Trophoblast cell (in vitro differentiated cells and primary cell): ENCODE results near the gene SDC3.
A peak's percentile ranks its signal among the peaks of the same experiment; 100 is the strongest.

ENCODE experiments used
- DNase-seq, 2 donors: peaks; one replicate each; pipeline ENCODE4 v3.0.0-alpha.2; 2016
- H2AFZ ChIP-seq: 2 replicates; pipeline ENCODE4 v1.6.1; 2013; ENCODE audit warnings: low read length, moderate library complexity, mild to moderate bottlenecking; ENCODE audit not compliant: insufficient read depth, poor library complexity
- H2AK5ac ChIP-seq: 2 replicates; pipeline ENCODE4 v1.6.1; 2013; ENCODE audit warnings: mild to moderate bottlenecking, low read length
- H2BK120ac ChIP-seq: 2 replicates; pipeline ENCODE4 v1.6.1; 2013; ENCODE audit warnings: low read length, mild to moderate bottlenecking, moderate library complexity; ENCODE audit not compliant: insufficient read depth, poor library complexity
- H2BK12ac ChIP-seq: 2 replicates; pipeline ENCODE4 v1.6.1; 2013; ENCODE audit warnings: mild to moderate bottlenecking, low read length, moderate library complexity
- H2BK5ac ChIP-seq: 2 replicates; pipeline ENCODE4 v1.6.1; 2013; ENCODE audit warnings: low read length, low read depth, moderate library complexity, mild to moderate bottlenecking; ENCODE audit not compliant: poor library complexity
- H3K14ac ChIP-seq: 2 replicates; pipeline ENCODE4 v1.6.1; 2013; ENCODE audit warnings: mild to moderate bottlenecking, low read length
- H3K18ac ChIP-seq: 2 replicates; pipeline ENCODE4 v1.6.1; 2013; ENCODE audit warnings: mild to moderate bottlenecking, low read length
- H3K23ac ChIP-seq: 2 replicates; pipeline ENCODE4 v1.6.1; 2013; ENCODE audit warnings: low read length
- H3K27ac ChIP-seq: 2 replicates; pipeline ENCODE4 v1.5.1; 2013; ENCODE audit warnings: low read depth, mild to moderate bottlenecking, inconsistent platforms, low read length, moderate library complexity
- H3K27me3 ChIP-seq: 2 replicates; pipeline ENCODE4 v1.6.1; 2013; ENCODE audit warnings: inconsistent platforms, mild to moderate bottlenecking, low read length, moderate library complexity; ENCODE audit not compliant: insufficient read depth
- H3K36me3 ChIP-seq, 2 experiments: 1 replicate in 1 of 2; 2 replicates in 1 of 2; pipeline ENCODE4 v1.6.1; 2013; ENCODE audit warnings: low read length in 2 of 2, mild to moderate bottlenecking in 2 of 2, moderate library complexity in 1 of 2; ENCODE audit not compliant: insufficient read depth in 2 of 2, control insufficient read depth in 1 of 2
- H3K4ac ChIP-seq: 2 replicates; pipeline ENCODE4 v1.6.1; 2013; ENCODE audit warnings: low read depth, mild to moderate bottlenecking, low read length, moderate library complexity
- H3K4me1 ChIP-seq, 2 experiments: 1 replicate in 1 of 2; 2 replicates in 1 of 2; pipeline ENCODE4 v1.6.1; 2013; ENCODE audit warnings: low read length in 2 of 2, mild to moderate bottlenecking in 2 of 2, moderate library complexity in 1 of 2; ENCODE audit not compliant: insufficient read depth in 2 of 2, control insufficient read depth in 1 of 2
- H3K4me2 ChIP-seq: 2 replicates; pipeline ENCODE4 v1.6.1; 2013; ENCODE audit warnings: inconsistent platforms, mild to moderate bottlenecking, low read length, moderate library complexity
- H3K4me3 ChIP-seq: 2 replicates; pipeline ENCODE4 v1.5.1; 2013; ENCODE audit warnings: mild to moderate bottlenecking, low read depth, low read length, inconsistent platforms
- H3K79me1 ChIP-seq: one replicate; pipeline ENCODE4 v1.6.1; 2013; ENCODE audit warnings: low read length
- H3K79me2 ChIP-seq: 2 replicates; pipeline ENCODE4 v1.6.1; 2013; ENCODE audit warnings: low read length, mild to moderate bottlenecking; ENCODE audit not compliant: control insufficient read depth, insufficient read depth, poor library complexity
- H3K9ac ChIP-seq: 2 replicates; pipeline ENCODE4 v1.6.1; 2013; ENCODE audit warnings: mild to moderate bottlenecking, low read length
- H3K9me3 ChIP-seq: 2 replicates; pipeline ENCODE4 v1.6.1; 2013; ENCODE audit warnings: low read depth, mild to moderate bottlenecking, control low read depth, inconsistent platforms, low read length; ENCODE audit not compliant: insufficient read depth
- H4K12ac ChIP-seq: 2 replicates; pipeline ENCODE4 v1.6.1; 2013; ENCODE audit warnings: low read depth, mild to moderate bottlenecking, low read length, moderate library complexity
- H4K8ac ChIP-seq: 2 replicates; pipeline ENCODE4 v1.6.1; 2013; ENCODE audit warnings: low read depth, mild to moderate bottlenecking, low read length, moderate library complexity
- H4K91ac ChIP-seq: one replicate; pipeline ENCODE4 v1.6.1; 2013; ENCODE audit warnings: low read depth, mild to moderate bottlenecking, low read length, moderate library complexity
- WGBS: extraction: QIAGEN DNeasy Blood & Tissue Kit; methylation state at CpG from one replicate; pipeline ENCODE4 v1.1.7; 2013; ENCODE audit warnings: missing lambda C conversion rate; ENCODE audit not compliant: insufficient read length, insufficient coverage; ENCODE audit errors: extremely low coverage; 5-methylcytosine and 5-hydroxymethylcytosine counted together

SDC3 gene

GRCh38 chr1:30920827-30921226, 12.3 kb upstream of the SDC3 start:
- H3K4ac ChIP-seq, result no peak overlapping the region
- WGBS, result no CpG with 5 or more reads among the region's 7 CpGs

DNA sequence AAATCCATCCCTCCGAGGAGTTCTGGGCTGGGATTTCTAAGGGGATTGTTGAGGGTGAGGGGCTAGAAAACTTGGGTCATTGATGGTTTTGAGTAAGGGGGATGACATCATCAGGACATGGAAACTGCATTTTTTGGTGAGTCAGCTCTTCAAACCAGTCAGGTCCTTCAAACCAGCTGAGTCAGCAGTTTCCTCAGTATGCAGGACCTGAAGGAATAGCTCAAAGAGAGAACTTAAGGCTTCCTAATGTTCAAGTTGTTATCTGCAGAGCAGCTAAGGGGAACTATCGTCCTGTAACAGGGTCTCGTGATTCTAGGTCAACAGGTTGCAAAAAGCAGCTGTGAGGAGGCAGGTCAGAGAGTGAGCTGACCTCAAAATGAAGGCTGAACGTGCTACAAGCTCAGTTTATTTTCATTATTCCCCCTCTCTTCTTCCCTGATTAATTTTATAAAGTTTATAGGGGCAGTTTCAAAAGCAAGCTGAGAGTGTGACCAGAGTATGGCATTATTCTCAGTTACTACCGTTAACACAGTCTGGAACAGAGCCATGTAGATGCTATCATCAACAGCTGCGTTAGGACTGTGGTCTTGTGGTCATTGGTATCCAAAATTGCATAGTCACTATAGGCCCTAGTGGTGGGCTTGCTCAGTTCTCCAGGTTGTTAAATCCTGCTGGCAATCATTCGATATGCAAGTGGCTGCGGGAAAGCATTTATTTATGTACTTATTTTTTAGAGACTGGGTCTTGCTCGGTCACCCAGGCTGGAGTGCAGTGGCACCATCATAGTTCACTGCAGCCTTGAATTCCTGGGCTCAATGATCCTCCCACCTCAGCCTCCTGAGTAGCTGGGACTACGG, 10.7 kb upstream of the SDC3 start:
- H3K23ac ChIP-seq, result no peak overlapping the region
- H3K14ac ChIP-seq, result no peak overlapping the region
- no peak overlapping the region for H2AFZ ChIP-seq
- no peak overlapping the region for H3K18ac ChIP-seq
- WGBS, result no CpG with 5 or more reads among the region's 10 CpGs
- H3K27ac ChIP-seq, result peak overlapping the region; percentile 80
- no peak overlapping the region for H2BK12ac ChIP-seq
- peak overlapping the region; percentile 82 for H4K91ac ChIP-seq
- peak in 1 of 2 donors; percentile 61 for DNase-seq
- no peak overlapping the region for H3K9ac ChIP-seq
- H3K27me3 ChIP-seq, result no peaks in the 10 kb centered on the region
- no peak overlapping the region for H3K4ac ChIP-seq
- H3K4me2 ChIP-seq, result no peak overlapping the region
- no peak overlapping the region for H4K12ac ChIP-seq
- peak overlapping the region; percentile 6 for H4K8ac ChIP-seq
- no peaks in the 10 kb centered on the region for H3K9me3 ChIP-seq
- H2AK5ac ChIP-seq, result peak overlapping the region; percentile 52
- peak overlapping the region; percentile 4 for H2BK5ac ChIP-seq
- H3K36me3 ChIP-seq, result no peaks in the 10 kb centered on the region
- H3K4me3 ChIP-seq, result no peak overlapping the region
- peaks cover 11 to 16% of the 10 kb centered on the region in 2 experiments for H3K4me1 ChIP-seq
- peaks cover 8% of the 10 kb centered on the region for H3K79me1 ChIP-seq
- H3K79me2 ChIP-seq, result no peaks in the 10 kb centered on the region
- peak overlapping the region; percentile 4 for H2BK120ac ChIP-seq

More at GRCh38 chr1:30920827-30921226, 12.3 kb upstream of the SDC3 start:
- no peak overlapping the region for H3K18ac ChIP-seq
- H3K36me3 ChIP-seq, result no peaks in the 10 kb centered on the region
- H4K8ac ChIP-seq, result no peak overlapping the region
- H3K9ac ChIP-seq, result no peak overlapping the region
- no peak overlapping the region for H2AFZ ChIP-seq
- H2BK120ac ChIP-seq, result no peak overlapping the region
- H3K23ac ChIP-seq, result no peak overlapping the region
- no peak overlapping the region for H2BK5ac ChIP-seq
- no peak overlapping the region for H4K12ac ChIP-seq
- no peak overlapping the region for H3K14ac ChIP-seq
- peaks cover 4% of the 10 kb centered on the region for H3K79me1 ChIP-seq
- H3K79me2 ChIP-seq, result no peaks in the 10 kb centered on the region
- no peak overlapping the region for H3K4me3 ChIP-seq
- DNase-seq, result no peak
- H3K27me3 ChIP-seq, result no peaks in the 10 kb centered on the region
- H3K4me2 ChIP-seq, result no peak overlapping the region
- H3K9me3 ChIP-seq, result no peaks in the 10 kb centered on the region
- no peak overlapping the region for H3K27ac ChIP-seq
- no peak overlapping the region for H2AK5ac ChIP-seq
- H2BK12ac ChIP-seq, result no peak overlapping the region
- no peak overlapping the region for H4K91ac ChIP-seq
- H3K4me1 ChIP-seq, result peaks cover 11 to 13% of the 10 kb centered on the region in 2 experiments

DNA sequence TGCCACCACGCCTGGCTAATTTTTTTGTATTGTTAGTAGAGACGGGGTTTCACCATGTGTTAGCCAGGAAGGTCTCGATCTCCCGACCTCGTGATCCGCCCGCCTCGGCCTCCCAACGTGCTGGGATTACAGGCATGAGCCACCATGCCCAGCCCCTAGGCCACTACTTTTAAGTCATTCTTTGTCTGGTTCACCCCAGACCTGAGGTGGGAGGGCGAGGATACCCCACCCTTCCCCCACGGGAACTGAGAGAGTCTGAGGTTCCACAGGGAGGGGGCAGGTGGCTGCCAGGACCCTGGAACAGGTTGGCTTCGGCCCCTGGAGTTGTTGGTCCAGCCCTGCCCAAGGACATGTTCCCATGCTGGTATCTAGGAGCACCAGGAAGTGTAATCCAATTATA, 7.7 kb upstream of the SDC3 start:
- Histone ChIP-seq H4K12ac (no peak overlapping the region), H3K27me3 (no peaks in the 10 kb centered on the region), H3K36me3 (no peaks in the 10 kb centered on the region), H4K91ac (peak overlapping the region; percentile 45), H3K4me1 (peaks cover 27 to 29% of the 10 kb centered on the region in 2 experiments), H2AK5ac (no peak overlapping the region), H3K27ac (no peak overlapping the region), H3K9me3 (no peaks in the 10 kb centered on the region), H3K23ac (no peak overlapping the region), H3K4me2 (no peak overlapping the region), H3K14ac (no peak overlapping the region), H3K18ac (no peak overlapping the region), H2BK12ac (peak overlapping the region; percentile 85), H3K4ac (no peak overlapping the region), H4K8ac (no peak overlapping the region), H3K4me3 (no peak overlapping the region), H3K79me2 (peaks cover 2% of the 10 kb centered on the region), H3K9ac (no peak overlapping the region), H2BK120ac (no peak overlapping the region), H2BK5ac (no peak overlapping the region), H3K79me1 (peaks cover 21% of the 10 kb centered on the region), H2AFZ (no peak overlapping the region)
- no CpG with 5 or more reads among the region's 12 CpGs for whole genome bisulfite sequencing
- no peak for DNase-seq

- H3K4me2 ChIP-seq, result no peak overlapping the region
- H3K9me3 ChIP-seq, result no peaks in the 10 kb centered on the region
- H3K79me1 ChIP-seq, result peaks cover 21% of the 10 kb centered on the region
- no peak overlapping the region for H3K23ac ChIP-seq
- no peak overlapping the region for H2AK5ac ChIP-seq
- H3K14ac ChIP-seq, result no peak overlapping the region
- H3K36me3 ChIP-seq, result no peaks in the 10 kb centered on the region
- H3K27ac ChIP-seq, result no peak overlapping the region
- peaks cover 31 to 33% of the 10 kb centered on the region in 2 experiments for H3K4me1 ChIP-seq
- no peaks in the 10 kb centered on the region for H3K27me3 ChIP-seq
- DNase-seq, result no peak
- H2AFZ ChIP-seq, result no peak overlapping the region
- H4K91ac ChIP-seq, result no peak overlapping the region
- no peak overlapping the region for H4K12ac ChIP-seq
- no peak overlapping the region for H2BK5ac ChIP-seq
- peaks cover 2% of the 10 kb centered on the region for H3K79me2 ChIP-seq
- H2BK120ac ChIP-seq, result no peak overlapping the region
- no peak overlapping the region for H3K4me3 ChIP-seq
- H3K4ac ChIP-seq, result no peak overlapping the region
- no peak overlapping the region for H4K8ac ChIP-seq
- peak overlapping the region; percentile 46 for H2BK12ac ChIP-seq
- no peak overlapping the region for H3K18ac ChIP-seq
- H3K9ac ChIP-seq, result no peak overlapping the region
- WGBS, result no CpG with 5 or more reads among the region's 13 CpGs
These were observed 7.1 kb upstream of the SDC3 start for GRCh38 chr1:30915491-30916230.
